Fibroblast of lung (primary cell): ENCODE data around the gene ZNF681. TPM values are rescaled to one million over a fixed set of nuclear protein-coding genes. Genes with fewer than 3 reads are reported as not detected.
"Not testable (repeated sequence)": the region's sequence is repeated elsewhere in the genome, so short reads cannot be mapped to it uniquely, and the experiment has no call there.

Experiments
- DNase-seq, 2 donors: peaks; one replicate each; pipeline versions ENCODE4 v3.0.0 to v3.0.0-alpha.2; 2010; ENCODE audit warnings: low read depth in 2 of 2
- H2AFZ ChIP-seq: 2 replicates; pipeline ENCODE4 v1.5.1; 2012; ENCODE audit warnings: low read length, control low read depth, inconsistent platforms
- H3K27ac ChIP-seq: 2 replicates; pipeline ENCODE4 v1.5.1; 2011; ENCODE audit warnings: low read length, control low read depth; ENCODE audit not compliant: insufficient read depth
- H3K27me3 ChIP-seq: 2 replicates; pipeline ENCODE4 v1.5.1; 2011; ENCODE audit warnings: mild to moderate bottlenecking, low read length; ENCODE audit not compliant: control insufficient read depth, insufficient read depth
- H3K36me3 ChIP-seq: 2 replicates; pipeline ENCODE4 v1.5.1; 2011; ENCODE audit warnings: low read length; ENCODE audit not compliant: control insufficient read depth, insufficient read depth
- H3K4me1 ChIP-seq: 2 replicates; pipeline ENCODE4 v1.5.1; 2011; ENCODE audit warnings: low read length; ENCODE audit not compliant: control insufficient read depth, insufficient read depth; ENCODE audit errors: extremely low read depth
- H3K4me2 ChIP-seq: 2 replicates; pipeline ENCODE4 v1.5.1; 2011; ENCODE audit warnings: low read length, control low read depth; ENCODE audit not compliant: insufficient read depth; ENCODE audit errors: extremely low read depth
- H3K4me3 ChIP-seq, 4 experiments: fragments of 200-600 bp in 1 of 4; sonication (generic) in 1 of 4; replicated peaks in 1 of 4; 2 replicates each; pipeline ENCODE4 v1.5.1; 2011 to 2016; ENCODE audit warnings: low read length in 4 of 4, low read depth in 3 of 4, mild to moderate bottlenecking in 3 of 4, control low read depth in 2 of 4, inconsistent platforms in 1 of 4, mixed read lengths in 1 of 4; ENCODE audit not compliant: insufficient read depth in 1 of 4; ENCODE audit errors: control extremely low read depth in 1 of 4
- H3K79me2 ChIP-seq: 2 replicates; pipeline ENCODE4 v1.5.1; 2012; ENCODE audit warnings: mild to moderate bottlenecking, low read length, inconsistent platforms; ENCODE audit not compliant: control insufficient read depth, insufficient read depth
- H3K9ac ChIP-seq: 2 replicates; pipeline ENCODE4 v1.5.1; 2011; ENCODE audit warnings: mild to moderate bottlenecking, low read length, control low read depth; ENCODE audit not compliant: insufficient read depth
- H3K9me3 ChIP-seq: 2 replicates; pipeline ENCODE4 v1.5.1; 2012; ENCODE audit warnings: low read depth, low read length; ENCODE audit not compliant: control insufficient read depth, insufficient read depth
- H4K20me1 ChIP-seq: 2 replicates; pipeline ENCODE4 v1.5.1; 2011; ENCODE audit warnings: low read length; ENCODE audit not compliant: control insufficient read depth, insufficient read depth; ENCODE audit errors: extremely low read depth
- CTCF ChIP-seq, 2 donors: IDR thresholded peaks in 1 of 2; conservative IDR thresholded peaks in 1 of 2; 1 replicate in 1 of 2; 2 replicates in 1 of 2; pipeline ENCODE4 v1.5.1; 2011 to 2012; ENCODE audit warnings: low read length in 2 of 2, control low read depth in 1 of 2, inconsistent platforms in 1 of 2, low read depth in 1 of 2, mild to moderate bottlenecking in 1 of 2
- EZH2 ChIP-seq: IDR thresholded peaks from 2 replicates; pipeline ENCODE4 v1.5.1; 2012; ENCODE audit warnings: low read length, control low read depth, mild to moderate bottlenecking; ENCODE audit errors: missing control alignments
- polyA plus RNA-seq, 2 donors: library from polyadenylated mRNA; depleted of rRNA in 1 of 2; stranded (reverse) in 1 of 2; unstranded in 1 of 2; fragments of >200 nt; gene quantifications; 2 replicates each; pipeline ENCODE4 v1.2.1, GENCODE V29; 2011 to 2012; ENCODE audit warnings: missing spikeins in 1 of 2
- total RNA-seq: library from RNA; depleted of rRNA; stranded (reverse); fragments of >200 nt; gene quantifications from 2 replicates; pipeline ENCODE4 v1.2.1, GENCODE V29; 2014

ZNF681 gene
- total and polyA plus RNA-seq, 2 donors (not counting 1 experiment from before 2014, with no cell fraction given) = 0.43 to 0.66 TPM

GRCh38 chr19:23706657-23707056, 52.0 kb downstream of the ZNF681 start:
- Histone ChIP-seq H3K4me3 (no peak overlapping the region), H3K36me3 (no peaks in the 10 kb centered on the region), H3K9me3 (no peaks in the 10 kb centered on the region), H3K9ac (no peak overlapping the region), H3K27me3 (no peaks in the 10 kb centered on the region), H3K4me2 (no peak overlapping the region), H3K79me2 (no peaks in the 10 kb centered on the region), H2AFZ (no peak overlapping the region), H4K20me1 (no peaks in the 10 kb centered on the region), H3K27ac (no peak overlapping the region), H3K4me1 (no peaks in the 10 kb centered on the region)
- TF ChIP-seq CTCF (conservative IDR thresholded peaks at IDR 0.05 in 1 of 2, IDR thresholded peaks at IDR 0.05 in 1 of 2; ENCODE audit: low read depth in 1 of 2, low read length in 2 of 2) (no peak), EZH2 (no peak)
- DNase-seq = no peak

GRCh38 chr19:23699521-23699860, 59.2 kb downstream of the ZNF681 start:
- Histone ChIP-seq H3K9ac (no peak overlapping the region), H3K36me3 (no peaks in the 10 kb centered on the region), H3K27ac (no peak overlapping the region), H3K79me2 (no peaks in the 10 kb centered on the region), H3K4me3 (no peak overlapping the region), H3K4me1 (no peaks in the 10 kb centered on the region), H3K27me3 (no peaks in the 10 kb centered on the region), H3K4me2 (no peak overlapping the region), H4K20me1 (no peaks in the 10 kb centered on the region), H2AFZ (no peak overlapping the region), H3K9me3 (no peaks in the 10 kb centered on the region)
- no peak for DNase-seq
- TF ChIP-seq EZH2 (no peak), CTCF (conservative IDR thresholded peaks at IDR 0.05 in 1 of 2, IDR thresholded peaks at IDR 0.05 in 1 of 2; ENCODE audit: low read depth in 1 of 2, low read length in 2 of 2) (no peak)

GRCh38 chr19:23698711-23699520, 59.8 kb downstream of the ZNF681 start:
- no peak for DNase-seq
- no peak overlapping the region for H3K4me2 ChIP-seq
- H2AFZ ChIP-seq = no peak overlapping the region
- H3K27ac ChIP-seq = no peak overlapping the region
- H3K9ac ChIP-seq = no peak overlapping the region
- H3K9me3 ChIP-seq = no peaks in the 10 kb centered on the region
- H3K4me1 ChIP-seq = no peaks in the 10 kb centered on the region
- TF ChIP-seq CTCF (conservative IDR thresholded peaks at IDR 0.05 in 1 of 2, IDR thresholded peaks at IDR 0.05 in 1 of 2; ENCODE audit: low read depth in 1 of 2, low read length in 2 of 2) = no peak
- no peak for TF ChIP-seq EZH2
- H4K20me1 ChIP-seq = no peaks in the 10 kb centered on the region
- H3K36me3 ChIP-seq = no peaks in the 10 kb centered on the region
- no peaks in the 10 kb centered on the region for H3K27me3 ChIP-seq
- H3K4me3 ChIP-seq = no peak overlapping the region
- no peaks in the 10 kb centered on the region for H3K79me2 ChIP-seq

GRCh38 chr19:23692937-23693336, 65.8 kb downstream of the ZNF681 start:
- not testable (repeated sequence) for H3K27me3 ChIP-seq, DNase-seq

More at GRCh38 chr19:23692937-23693336, 65.8 kb downstream of the ZNF681 start:
- not testable (repeated sequence) for H3K4me1 ChIP-seq, H3K9me3 ChIP-seq, H3K4me3 ChIP-seq, H3K4me2 ChIP-seq, H3K9ac ChIP-seq, H3K27ac ChIP-seq, H3K79me2 ChIP-seq, H3K36me3 ChIP-seq, H4K20me1 ChIP-seq, H2AFZ ChIP-seq
